K562 (cell line): ENCODE measurements around the gene SRC. TPM values are rescaled to one million over a fixed set of nuclear protein-coding genes. Genes with fewer than 3 reads are reported as not detected.
"Not testable (repeated sequence)": the region's sequence is repeated elsewhere in the genome, so short reads cannot be mapped to it uniquely, and the experiment has no call there.

Experiments
- ATAC-seq: fragments of 200-7000 bp; cut with Tn5 transposase; 3 replicates; pipeline ENCODE4 v1.9.1; 2020; ENCODE audit warnings: moderate library complexity
- BruUV-seq: library from RNA; stranded (reverse); fragments of 400-500 nt; replicated peaks from 2 replicates; lab custom pipeline; 2021; lab: Mats Ljungman, UMichigan
- CTCF ChIA-PET: fragments of 300-600 bp; formaldehyde crosslinking; extraction: SDS; loops from one replicate; lab custom pipeline; 2021; ENCODE audit warnings: low intra/inter-chr PET ratio; lab: Yijun Ruan, JAX
- POLR2A ChIA-PET: fragments of 300-600, 350-650 bp; sonication (Branson Sonifier 250); formaldehyde crosslinking; extraction: SDS; loops from one replicate; lab custom pipeline; 2021; ENCODE audit warnings: antibody characterized with exemption, inconsistent platforms; lab: Yijun Ruan, JAX
- DNase-seq, 4 experiments: peaks; one replicate each; pipeline versions ENCODE4 v3.0.0 to v3.0.0-alpha.2; 2011 to 2018; ENCODE audit warnings: low spot score in 3 of 4, mixed read lengths in 3 of 4; ENCODE audit errors: extremely low read depth in 1 of 4
- FAIRE-seq: peaks from 2 replicates; lab custom pipeline; 2011; peaks lifted over from hg19 to GRCh38; lab: Jason Lieb, UNC
- H2AFZ ChIP-seq: 2 replicates; pipeline ENCODE4 v1.6.0; 2011; ENCODE audit warnings: low read depth, low read length, control low read depth, inconsistent platforms
- H3K27ac ChIP-seq: fragments of 200-600 bp; 3 replicates; pipeline ENCODE4 v1.8.0; 2011; ENCODE audit warnings: low read depth, mild to moderate bottlenecking, control low read depth, inconsistent platforms, low read length, moderate library complexity, mixed read lengths; ENCODE audit errors: extremely low read depth
- H3K27me3 ChIP-seq, 2 experiments: fragments of 300-600 bp in 1 of 2; 2 replicates in 1 of 2; 3 replicates in 1 of 2; pipeline versions ENCODE4 v1.6.0 to v1.8.0; 2011; ENCODE audit warnings: inconsistent platforms in 2 of 2, low read length in 2 of 2, mild to moderate bottlenecking in 1 of 2, mixed read lengths in 1 of 2, moderate library complexity in 1 of 2; ENCODE audit not compliant: control insufficient read depth in 2 of 2, insufficient read depth in 2 of 2
- H3K36me3 ChIP-seq: fragments of 300-600 bp; 3 replicates; pipeline ENCODE4 v1.8.0; 2011; ENCODE audit warnings: mild to moderate bottlenecking, low read length, inconsistent platforms; ENCODE audit not compliant: control insufficient read depth, insufficient read depth
- H3K4me1 ChIP-seq, 2 experiments: fragments of 200-600 bp in 1 of 2; replicated peaks in 1 of 2; 2 replicates in 1 of 2; 3 replicates in 1 of 2; pipeline versions ENCODE4 v1.5.1 to v1.8.0; 2011; ENCODE audit warnings: inconsistent platforms in 2 of 2, low read length in 2 of 2, mild to moderate bottlenecking in 1 of 2, mixed read lengths in 1 of 2, moderate library complexity in 1 of 2; ENCODE audit not compliant: control insufficient read depth in 2 of 2, insufficient read depth in 2 of 2
- H3K4me2 ChIP-seq: 2 replicates; pipeline ENCODE4 v1.6.1; 2011; ENCODE audit warnings: low read length, control low read depth, inconsistent platforms, mixed read lengths; ENCODE audit not compliant: insufficient read depth
- H3K4me3 ChIP-seq: fragments of 200-600 bp; sonication (generic), shearing (Covaris generic); 2 replicates; pipeline ENCODE4 v1.5.1; 2016; ENCODE audit warnings: control low read depth, inconsistent platforms
- H3K79me2 ChIP-seq: fragments of 200-600 bp; 3 replicates; pipeline ENCODE4 v1.8.0; 2011; ENCODE audit warnings: low read length, inconsistent platforms; ENCODE audit not compliant: control insufficient read depth, insufficient read depth
- H3K9ac ChIP-seq, 2 experiments: 2 replicates each; pipeline versions ENCODE4 v1.6.0 to v1.6.1; 2011; ENCODE audit warnings: low read depth in 2 of 2, low read length in 2 of 2, control low read depth in 1 of 2, inconsistent platforms in 1 of 2, mild to moderate bottlenecking in 1 of 2, mixed read lengths in 1 of 2; ENCODE audit not compliant: insufficient read depth in 1 of 2
- H3K9me1 ChIP-seq: one replicate; pipeline ENCODE4 v1.6.0; 2011; ENCODE audit warnings: inconsistent platforms, mild to moderate bottlenecking, low read length, moderate library complexity; ENCODE audit not compliant: control insufficient read depth, insufficient read depth
- H3K9me3 ChIP-seq: replicated peaks from 2 replicates; pipeline ENCODE4 v1.5.1; 2011; ENCODE audit warnings: low read depth, low read length, inconsistent platforms; ENCODE audit not compliant: control insufficient read depth, insufficient read depth
- H4K20me1 ChIP-seq: replicated peaks from 2 replicates; pipeline ENCODE4 v1.6.1; 2011; ENCODE audit warnings: low read length, inconsistent platforms, mixed read lengths; ENCODE audit not compliant: control insufficient read depth, insufficient read depth
- CBX1 ChIP-seq: sonication (generic); IDR thresholded peaks from 2 replicates; pipeline ENCODE4 v1.6.1; 2016; ENCODE audit warnings: antibody characterized with exemption, low read depth, mild to moderate bottlenecking
- ZNF316 ChIP-seq: fragments of 450-650 bp; IDR thresholded peaks from 2 replicates; pipeline ENCODE4 v1.6.1; 2016
- WGBS: fragments of 100-300 bp; shearing (Covaris generic); methylation state at CpG from one replicate; pipeline ENCODE4 v1.1.6; 2016; ENCODE audit warnings: low coverage, mixed read lengths; ENCODE audit not compliant: insufficient coverage; ENCODE audit errors: missing lambda C conversion rate; 5-methylcytosine and 5-hydroxymethylcytosine counted together
- in situ Hi-C: fragments of 300-500 bp; cut with MboI; formaldehyde crosslinking; loops from 4 replicates; pipeline ENCODE4 v1.15.0; 2018; ENCODE audit warnings: inconsistent platforms, mixed read lengths
- intact Hi-C: fragments of 100-400 bp; cut with micrococcal nuclease; formaldehyde crosslinking; loops from 2 replicates; pipeline ENCODE4 v1.14.2; 2022
- polyA plus RNA-seq, 8 experiments: library from polyadenylated mRNA; depleted of rRNA in 4 of 8; stranded (reverse) in 5 of 8; unstranded in 3 of 8; fragments of >200 nt; fragmentation: Nextera tagmentation in 2 of 8; fragmentation: Illumina TruSeq in 1 of 8; extraction: Ambion mirVana in 2 of 8; extraction: Trizol in 1 of 8; gene quantifications; 2 replicates each; pipeline versions ENCODE4 v1.2.1 to v1.2.3, GENCODE V29; 2011 to 2014; ENCODE audit warnings: inconsistent platforms in 1 of 8, missing spikeins in 1 of 8
- total RNA-seq, 7 experiments: library from RNA; depleted of rRNA in 6 of 7; stranded (reverse); fragments of >200 nt in 6 of 7; fragmentation: Illumina TruSeq in 2 of 7; extraction: Trizol in 2 of 7; gene quantifications; 2 replicates each; pipeline versions ENCODE4 v1.2.1 to v1.2.3, GENCODE V29; 2011 to 2021; ENCODE audit warnings: low replicate concordance in 1 of 7

Gene SRC
- total and polyA plus RNA-seq, 9 of the 15 experiments (the other 6 are each of a cell fraction or from before 2014, with no cell fraction given): 0.06 to 8.5 (median 3.1) TPM

- H3K36me3 ChIP-seq, BruUV-seq, H3K9me3 ChIP-seq, FAIRE-seq, in situ Hi-C loops, H3K4me2 ChIP-seq, H4K20me1 ChIP-seq, H3K79me2 ChIP-seq, DNase-seq, ATAC-seq, H2AFZ ChIP-seq, H3K27ac ChIP-seq, CTCF ChIA-PET, H3K9me1 ChIP-seq, intact Hi-C loops, H3K9ac ChIP-seq, H3K27me3 ChIP-seq, H3K4me3 ChIP-seq: not testable (repeated sequence)
- peaks cover 14 to 22% of the 10 kb centered on the region in 2 experiments for H3K4me1 ChIP-seq
- POLR2A ChIA-PET: interaction anchor here (1.1 kb wide), 1 partner anchor 11 kb away, joined by 3 read pairs; no protein-coding TSS in a partner anchor
- WGBS: 41% methylated on average over 8 of the region's 8 CpGs
- TF ChIP-seq ZNF316: peak; percentile 81
Measured at GRCh38 chr20:37338380-37338779, 7.6 kb upstream of the SRC start.

GRCh38 chr20:37339208-37339607 is 6.7 kb upstream of the SRC start:
- CTCF ChIA-PET: no interaction called here

More at GRCh38 chr20:37339208-37339607, 6.7 kb upstream of the SRC start:
- in situ Hi-C loops: no loop called here
- Histone ChIP-seq H3K27me3 (no peaks in the 10 kb centered on the region), H3K9ac (no peak overlapping the region), H3K9me1 (no peaks in the 10 kb centered on the region), H3K4me3 (no peak overlapping the region)
- TF ChIP-seq CBX1: no peak
- TF ChIP-seq, all 486 proteins: peak for 0
- Histone ChIP-seq H3K4me1 (peaks cover 14 to 22% of the 10 kb centered on the region in 2 experiments), H3K27ac (no peak overlapping the region), H2AFZ (no peak overlapping the region), H3K9me3 (no peaks in the 10 kb centered on the region), H3K4me2 (no peak overlapping the region), H3K79me2 (no peaks in the 10 kb centered on the region), H4K20me1 (no peaks in the 10 kb centered on the region), H3K36me3 (no peaks in the 10 kb centered on the region)
- intact Hi-C loops: no loop called here
- DNase-seq (no peak), ATAC-seq (no peak), FAIRE-seq (no peak)
- no TSS peak for BruUV-seq
- WGBS: 26% methylated on average over 4 of the region's 4 CpGs
- POLR2A ChIA-PET: interaction anchor here (1.1 kb wide), 1 partner anchor 12 kb away, joined by 3 read pairs; no protein-coding TSS in a partner anchor
